ENCODE data around the gene PRDM16.

PRDM16 gene

DNA sequence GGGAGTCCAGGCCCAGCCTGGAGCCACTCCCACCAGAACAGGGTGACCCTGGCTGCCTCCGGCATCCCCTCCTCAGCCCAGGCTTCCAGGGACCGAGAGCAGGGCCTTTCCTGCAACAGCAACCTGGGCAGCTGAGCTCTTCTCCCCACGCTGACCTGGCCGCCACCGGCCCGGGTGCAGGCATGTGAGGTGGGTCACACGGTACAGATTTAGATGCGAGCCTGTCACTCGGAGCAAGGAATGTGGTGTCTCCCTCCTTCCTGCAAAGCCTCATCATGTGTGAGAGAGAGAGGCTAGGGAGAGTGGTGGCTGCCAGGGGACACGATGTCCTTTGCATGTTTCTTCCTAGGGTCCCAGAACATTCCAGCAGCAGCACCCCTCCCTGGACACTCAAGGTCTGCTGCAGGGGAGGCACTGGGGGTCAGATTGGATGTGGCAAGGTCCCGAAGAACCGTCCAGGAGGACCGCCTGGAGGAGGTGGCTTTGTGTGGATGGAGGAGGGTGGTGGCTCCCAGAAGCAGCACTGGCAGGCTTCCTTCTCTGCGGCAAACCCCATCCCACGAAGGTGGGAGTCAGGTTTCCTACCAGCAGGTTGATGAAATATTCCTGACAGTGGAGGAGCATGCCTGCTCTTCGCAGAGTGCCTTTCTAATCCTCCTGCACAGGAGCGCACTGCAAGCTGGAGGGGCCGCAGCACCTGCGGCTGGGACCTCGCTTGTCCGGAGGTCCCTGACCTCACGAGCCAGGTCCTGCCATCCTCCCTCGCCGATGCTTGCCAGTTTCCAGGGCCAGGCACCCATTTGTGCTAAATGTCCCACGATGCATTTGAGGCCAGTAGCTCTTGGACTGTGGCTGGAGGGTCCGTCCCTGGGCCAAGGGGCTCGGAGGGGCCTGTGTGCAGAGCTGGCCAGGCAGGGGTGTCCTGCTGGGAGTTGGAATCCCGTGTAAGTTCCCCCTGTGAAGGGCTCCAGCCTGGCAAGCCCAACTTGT lies 68.4 kb downstream of the PRDM16 start:
- Histone ChIP-seq H4K20me1 (no peaks in the 10 kb centered on the region), H3K4me3 (no peak overlapping the region), H3K27ac (no peak overlapping the region), H3K9ac (no peak overlapping the region), H3K36me3 (no peaks in the 10 kb centered on the region), H3K9me3 (no peaks in the 10 kb centered on the region), H3K27me3 (peaks cover 7% of the 10 kb centered on the region), H3K4me1 (peaks cover 44% of the 10 kb centered on the region), H3K4me2 (no peak overlapping the region)
- TF ChIP-seq Cebpa-rat (IDR thresholded peaks at IDR 0.05) = no peak

DNA sequence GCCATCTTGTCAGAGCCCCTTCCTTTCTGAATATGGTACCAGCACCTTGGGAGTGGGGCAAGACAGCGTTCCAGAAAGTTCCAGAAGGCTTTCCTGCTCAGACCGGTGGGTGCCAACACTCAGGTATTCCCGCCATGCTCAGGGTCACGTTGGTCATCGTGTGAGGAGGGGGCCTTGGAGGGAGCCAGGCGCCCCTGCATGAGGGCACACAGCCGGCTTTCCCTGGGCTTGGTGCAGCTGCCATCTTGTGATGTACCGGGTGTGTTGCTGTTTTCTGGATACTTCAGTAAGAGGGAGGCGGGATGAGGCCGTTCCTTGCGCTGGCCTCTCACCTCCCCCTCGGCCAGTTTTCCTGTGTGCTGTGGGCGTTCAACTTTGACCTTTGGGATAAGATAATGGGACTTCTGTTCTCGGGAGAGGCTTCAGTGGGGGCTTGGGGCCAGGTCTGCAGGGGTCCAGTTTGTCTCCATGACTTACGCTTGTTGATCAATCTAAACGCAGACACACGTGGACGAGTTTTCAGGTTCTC lies 69.7 kb downstream of the PRDM16 start:
- Histone ChIP-seq H3K9ac (no peak overlapping the region), H3K27ac (no peak overlapping the region), H3K4me2 (no peak overlapping the region), H3K4me3 (no peak overlapping the region), H4K20me1 (no peaks in the 10 kb centered on the region), H3K4me1 (peaks cover 44% of the 10 kb centered on the region), H3K36me3 (no peaks in the 10 kb centered on the region), H3K27me3 (peaks cover 7% of the 10 kb centered on the region), H3K9me3 (no peaks in the 10 kb centered on the region)
- no peak for TF ChIP-seq Cebpa-rat (IDR thresholded peaks at IDR 0.05)

DNA sequence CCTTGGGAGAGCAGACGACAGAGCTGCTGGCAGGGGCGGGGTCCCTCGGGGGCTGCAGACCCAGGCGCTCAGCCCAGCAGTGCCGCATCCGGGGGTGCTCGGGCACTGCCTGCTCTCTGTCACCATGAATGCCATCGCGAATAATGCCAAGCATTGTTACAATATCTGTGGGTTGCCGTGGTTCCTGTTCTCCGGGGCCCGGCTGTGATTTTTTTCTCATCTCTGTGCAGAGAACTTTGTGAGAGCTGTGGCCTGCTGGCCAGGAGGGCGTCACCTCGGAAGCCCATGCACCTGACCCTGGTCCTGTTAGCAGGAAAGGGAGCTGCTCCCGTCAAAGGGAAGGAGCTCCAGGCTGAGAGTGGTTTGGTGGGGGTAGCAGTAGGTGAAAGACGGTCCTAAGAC lies 70.4 kb downstream of the PRDM16 start:
- H3K27ac ChIP-seq = no peak overlapping the region
- peaks cover 37% of the 10 kb centered on the region for H3K4me1 ChIP-seq
- H3K27me3 ChIP-seq = peaks cover 7% of the 10 kb centered on the region
- H3K4me3 ChIP-seq = no peak overlapping the region
- no peaks in the 10 kb centered on the region for H3K36me3 ChIP-seq
- no peak overlapping the region for H3K4me2 ChIP-seq
- H3K9ac ChIP-seq = no peak overlapping the region
- no peaks in the 10 kb centered on the region for H4K20me1 ChIP-seq
- no peak for TF ChIP-seq Cebpa-rat (IDR thresholded peaks at IDR 0.05)
- H3K9me3 ChIP-seq = no peaks in the 10 kb centered on the region

DNA sequence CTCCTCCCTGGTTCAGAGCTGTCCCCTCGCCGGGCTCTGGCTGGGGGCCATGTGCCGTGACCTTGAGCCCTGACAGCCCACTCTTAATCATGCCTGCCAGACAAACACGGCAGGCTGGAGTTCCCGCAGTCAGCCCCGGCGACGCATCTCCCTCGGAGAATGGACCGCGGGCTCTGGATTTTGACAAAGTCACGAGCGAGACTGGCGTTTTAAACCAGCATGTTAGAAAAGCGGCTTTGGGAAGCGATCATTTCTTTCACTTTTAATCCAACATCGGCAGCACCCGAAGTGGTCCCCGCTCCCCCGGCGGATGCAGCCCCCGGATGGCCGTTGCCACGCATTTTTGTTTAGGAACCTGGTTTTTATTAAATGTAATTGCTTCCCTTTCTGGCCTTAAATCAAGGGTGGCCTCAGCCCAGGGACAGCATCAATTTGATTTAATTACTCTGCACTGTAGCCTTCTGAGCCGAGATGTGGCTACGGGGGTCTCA lies 70.9 kb downstream of the PRDM16 start:
- Histone ChIP-seq H3K36me3 (no peaks in the 10 kb centered on the region), H3K4me3 (no peak overlapping the region), H3K4me1 (peaks cover 36% of the 10 kb centered on the region), H3K9ac (no peak overlapping the region), H3K4me2 (no peak overlapping the region), H4K20me1 (no peaks in the 10 kb centered on the region), H3K27ac (no peak overlapping the region), H3K9me3 (no peaks in the 10 kb centered on the region), H3K27me3 (peaks cover 8% of the 10 kb centered on the region)
- TF ChIP-seq Cebpa-rat (IDR thresholded peaks at IDR 0.05) = no peak

DNA sequence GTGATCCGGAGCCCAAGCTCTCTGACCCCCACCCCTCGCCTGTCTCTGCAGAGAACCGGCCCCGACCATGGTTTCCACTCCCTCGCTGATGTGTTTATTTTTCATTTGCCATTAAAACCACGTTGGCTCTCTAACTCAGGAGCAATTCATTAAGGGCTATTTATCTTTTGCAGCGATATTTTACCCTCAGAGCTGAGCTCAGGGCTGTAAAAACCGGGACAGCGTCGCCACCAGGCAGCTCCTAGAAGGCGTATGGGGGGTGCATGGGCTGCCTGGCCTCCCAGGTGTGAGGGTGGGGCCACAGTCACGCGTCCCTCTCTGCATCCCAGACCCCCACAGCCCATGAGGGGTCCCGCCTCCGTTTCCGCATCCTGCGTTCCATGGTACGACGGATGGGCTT lies 71.4 kb downstream of the PRDM16 start:
- Histone ChIP-seq H3K27ac (no peak overlapping the region), H3K4me2 (no peak overlapping the region), H3K4me1 (peaks cover 36% of the 10 kb centered on the region), H3K4me3 (no peak overlapping the region), H3K27me3 (peaks cover 14% of the 10 kb centered on the region), H4K20me1 (no peaks in the 10 kb centered on the region), H3K9ac (no peak overlapping the region), H3K9me3 (no peaks in the 10 kb centered on the region), H3K36me3 (no peaks in the 10 kb centered on the region)
- no peak for TF ChIP-seq Cebpa-rat (IDR thresholded peaks at IDR 0.05)

DNA sequence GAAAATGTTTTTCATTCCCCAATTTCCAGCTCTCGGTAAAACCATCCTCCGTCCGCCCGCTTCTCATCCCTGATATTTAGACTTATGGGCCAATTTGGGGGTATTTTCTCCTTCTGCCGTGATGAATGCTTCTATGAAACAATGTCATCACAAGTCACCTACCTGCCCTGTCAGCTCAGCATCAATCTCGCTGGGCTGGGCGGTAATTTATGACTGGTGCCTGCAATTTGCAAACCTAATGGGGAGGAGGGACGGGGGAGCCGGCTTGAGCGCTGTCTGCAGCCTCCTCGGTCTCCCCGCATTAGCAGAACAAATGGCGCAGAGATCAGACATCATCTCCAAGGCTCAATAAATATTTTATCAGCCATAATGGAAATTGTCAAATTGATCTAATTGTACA lies 72.1 kb downstream of the PRDM16 start:
- Histone ChIP-seq H3K27ac (no peak overlapping the region), H3K4me1 (peaks cover 35% of the 10 kb centered on the region), H3K9ac (no peak overlapping the region), H4K20me1 (no peaks in the 10 kb centered on the region), H3K4me3 (no peak overlapping the region), H3K9me3 (no peaks in the 10 kb centered on the region), H3K27me3 (peaks cover 14% of the 10 kb centered on the region), H3K36me3 (no peaks in the 10 kb centered on the region), H3K4me2 (no peak overlapping the region)
- TF ChIP-seq Cebpa-rat (IDR thresholded peaks at IDR 0.05) = no peak

DNA sequence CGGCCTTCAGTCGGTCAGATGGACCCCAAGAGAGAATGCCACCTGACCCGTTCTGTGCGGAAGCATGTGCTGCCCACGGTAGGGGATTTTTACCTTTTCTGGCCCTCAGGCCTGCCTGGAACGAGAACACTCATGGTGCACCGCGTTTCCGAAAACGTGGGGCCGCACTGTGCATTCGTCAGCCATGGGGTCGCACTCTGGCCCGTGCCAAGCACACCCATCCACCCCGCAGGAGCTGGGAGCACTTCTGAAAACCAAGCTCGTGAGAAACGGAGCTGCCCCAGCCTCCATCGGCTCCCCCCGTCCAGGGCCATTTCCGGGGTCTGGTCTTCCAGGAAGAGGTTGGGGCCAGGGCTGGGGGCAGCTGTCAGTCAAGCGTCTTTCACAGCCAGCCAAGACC lies 72.8 kb downstream of the PRDM16 start:
- Histone ChIP-seq H3K4me3 (no peak overlapping the region), H4K20me1 (no peaks in the 10 kb centered on the region), H3K4me1 (peaks cover 35% of the 10 kb centered on the region), H3K27ac (no peak overlapping the region), H3K9ac (no peak overlapping the region), H3K4me2 (peak overlapping the region; percentile 59), H3K36me3 (no peaks in the 10 kb centered on the region), H3K9me3 (no peaks in the 10 kb centered on the region), H3K27me3 (peaks cover 14% of the 10 kb centered on the region)
- TF ChIP-seq Cebpa-rat (IDR thresholded peaks at IDR 0.05) = no peak

DNA sequence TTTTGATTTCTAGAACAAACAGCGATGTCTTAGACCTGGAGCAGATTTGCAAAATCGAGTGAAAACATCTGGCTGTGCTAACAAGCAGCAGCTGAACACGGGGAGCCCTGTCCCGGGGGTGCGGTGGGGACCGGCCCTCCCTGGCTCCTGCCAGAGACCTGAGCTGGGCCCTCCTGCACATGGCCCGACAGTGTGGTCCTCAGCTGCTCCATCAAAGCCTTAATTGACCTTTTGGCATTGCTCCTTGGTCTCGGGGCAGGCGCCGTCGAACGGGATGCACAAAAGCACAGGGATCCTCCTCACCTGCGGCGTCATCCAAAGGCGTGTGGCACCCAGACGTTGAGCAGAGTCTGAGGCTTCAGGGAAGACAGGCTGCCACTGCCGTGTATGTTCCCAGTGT lies 73.2 kb downstream of the PRDM16 start:
- H3K27ac ChIP-seq = no peak overlapping the region
- H3K4me3 ChIP-seq = no peak overlapping the region
- H3K4me1 ChIP-seq = peaks cover 35% of the 10 kb centered on the region
- peak overlapping the region; percentile 59 for H3K4me2 ChIP-seq
- H4K20me1 ChIP-seq = no peaks in the 10 kb centered on the region
- H3K9ac ChIP-seq = no peak overlapping the region
- H3K9me3 ChIP-seq = no peaks in the 10 kb centered on the region
- peaks cover 14% of the 10 kb centered on the region for H3K27me3 ChIP-seq
- no peaks in the 10 kb centered on the region for H3K36me3 ChIP-seq
- TF ChIP-seq Cebpa-rat (IDR thresholded peaks at IDR 0.05) = no peak

DNA sequence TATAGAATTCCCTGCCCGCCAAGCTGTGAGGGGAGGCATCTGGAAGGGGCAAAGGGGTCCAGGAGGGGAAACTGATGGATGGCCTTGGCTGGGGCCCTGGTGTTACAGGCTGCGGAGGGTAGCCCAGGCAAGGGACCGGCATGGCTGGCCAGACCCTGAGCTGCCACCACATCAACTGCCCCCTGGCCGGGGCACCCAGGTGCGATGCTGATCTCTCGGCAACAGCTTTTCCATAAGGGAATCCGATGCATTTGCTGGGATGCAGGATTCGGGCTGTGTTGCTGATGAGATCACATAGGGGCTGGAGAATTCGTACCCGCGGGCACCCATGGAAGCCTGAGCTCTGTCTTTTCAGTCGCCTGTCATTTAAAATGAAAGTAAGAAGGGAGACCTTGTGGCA lies 73.7 kb downstream of the PRDM16 start:
- Histone ChIP-seq H3K36me3 (no peaks in the 10 kb centered on the region), H3K27me3 (peaks cover 14% of the 10 kb centered on the region), H3K27ac (no peak overlapping the region), H3K9me3 (no peaks in the 10 kb centered on the region), H4K20me1 (no peaks in the 10 kb centered on the region), H3K4me2 (peak overlapping the region; percentile 59), H3K4me3 (no peak overlapping the region), H3K9ac (no peak overlapping the region), H3K4me1 (peaks cover 35% of the 10 kb centered on the region)
- no peak for TF ChIP-seq Cebpa-rat (IDR thresholded peaks at IDR 0.05)

All from BLaER1 (cell line).